HepG2 (cell line): ENCODE measurements around the gene RPUSD4. TPM values are rescaled to one million over a fixed set of nuclear protein-coding genes. Genes with fewer than 3 reads are reported as not detected.

Source experiments
- CERS6 ChIP-seq: sonication (generic); formaldehyde crosslinking; IDR thresholded peaks from 2 replicates; pipeline ENCODE4 v1.5.0; 2020; ENCODE audit warnings: missing genetic modification reagents
- HOXA7 ChIP-seq: sonication (generic); formaldehyde crosslinking; IDR thresholded peaks from 2 replicates; pipeline ENCODE4 v1.8.1; 2022; ENCODE audit warnings: mild to moderate bottlenecking, missing genetic modification reagents, moderate library complexity
- HOXD1 ChIP-seq: sonication (generic); formaldehyde crosslinking; IDR thresholded peaks from 2 replicates; pipeline ENCODE4 v1.5.0; 2020; ENCODE audit warnings: missing genetic modification reagents
- IRF9 ChIP-seq: sonication (generic); formaldehyde crosslinking; IDR thresholded peaks from 2 replicates; pipeline ENCODE4 v1.8.0; 2022; ENCODE audit warnings: missing genetic modification reagents, mild to moderate bottlenecking, borderline replicate concordance
- KAT2B ChIP-seq: fragments of 150-350 bp; IDR thresholded peaks from 2 replicates; pipeline ENCODE4 v1.6.1; 2014; ENCODE audit warnings: low read depth, low read length, borderline replicate concordance
- KDM2A ChIP-seq: sonication (generic); formaldehyde crosslinking; IDR thresholded peaks from 2 replicates; pipeline ENCODE4 v1.4.0; 2020; ENCODE audit warnings: low read depth, missing genetic modification reagents, borderline replicate concordance
- KDM3A ChIP-seq: IDR thresholded peaks from 2 replicates; pipeline ENCODE4 v1.6.1; 2018; ENCODE audit warnings: low read depth, missing compliant biosample characterization
- MAZ ChIP-seq, 2 experiments: sonication (generic) in 1 of 2; formaldehyde crosslinking in 1 of 2; IDR thresholded peaks; 2 replicates each; pipeline versions ENCODE4 v1.5.0 to v1.6.1; 2012 to 2020; ENCODE audit warnings: low read depth in 2 of 2, mild to moderate bottlenecking in 2 of 2, borderline replicate concordance in 1 of 2, improper control_type of control experiment in 1 of 2, low read length in 1 of 2, missing genetic modification reagents in 1 of 2, moderate library complexity in 1 of 2
- NFYC ChIP-seq: IDR thresholded peaks from 2 replicates; pipeline ENCODE4 v1.6.1; 2016; ENCODE audit warnings: missing genetic modification reagents, missing compliant biosample characterization
- ONECUT2 ChIP-seq: sonication (generic); formaldehyde crosslinking; IDR thresholded peaks from 2 replicates; pipeline ENCODE4 v1.4.0; 2020; ENCODE audit warnings: missing genetic modification reagents
- RNF2 ChIP-seq: fragments of 450-650 bp; conservative IDR thresholded peaks from 2 replicates; pipeline ENCODE4 v1.6.1; 2016; ENCODE audit warnings: low read depth
- SNAPC5 ChIP-seq: sonication (generic); formaldehyde crosslinking; IDR thresholded peaks from 2 replicates; pipeline ENCODE4 v1.8.1; 2023; ENCODE audit warnings: mild to moderate bottlenecking, missing genetic modification reagents, borderline replicate concordance
- ZC3H13 ChIP-seq: sonication (generic); formaldehyde crosslinking; IDR thresholded peaks from 2 replicates; pipeline ENCODE4 v1.8.1; 2023; ENCODE audit warnings: mild to moderate bottlenecking, missing genetic modification reagents, moderate library complexity
- ZFP1 ChIP-seq: IDR thresholded peaks from 2 replicates; pipeline ENCODE4 v1.6.1; 2016
- ZNF142 ChIP-seq: sonication (generic); formaldehyde crosslinking; IDR thresholded peaks from 2 replicates; pipeline ENCODE4 v1.4.0; 2020; ENCODE audit warnings: missing genetic modification reagents
- ZNF275 ChIP-seq: sonication (generic); formaldehyde crosslinking; IDR thresholded peaks from 2 replicates; pipeline ENCODE4 v1.8.0; 2022; ENCODE audit warnings: missing genetic modification reagents, mild to moderate bottlenecking, inconsistent platforms, borderline replicate concordance
- ZNF619 ChIP-seq: sonication (generic); formaldehyde crosslinking; IDR thresholded peaks from 2 replicates; pipeline ENCODE4 v1.4.0; 2020; ENCODE audit warnings: mild to moderate bottlenecking, missing genetic modification reagents
- ZSCAN31 ChIP-seq: sonication (generic); formaldehyde crosslinking; IDR thresholded peaks from 2 replicates; pipeline ENCODE4 v1.5.0; 2020; ENCODE audit warnings: low read depth, mild to moderate bottlenecking, missing genetic modification reagents
- polyA plus RNA-seq, 8 experiments: library from polyadenylated mRNA; depleted of rRNA in 3 of 8; stranded (reverse) in 7 of 8; unstranded in 1 of 8; fragments of >200 nt; fragmentation: Illumina TruSeq in 4 of 8; extraction: Trizol in 4 of 8; gene quantifications; 2 replicates each; pipeline versions ENCODE4 v1.2.1 to v1.2.3, GENCODE V29; 2011 to 2016; ENCODE audit warnings: low read depth in 4 of 8, missing spikeins in 1 of 8, mixed read lengths in 1 of 8; ENCODE audit not compliant: insufficient read depth in 1 of 8
- total RNA-seq, 5 experiments: library from RNA; depleted of rRNA; stranded (reverse); fragments of >200 nt; fragmentation: Illumina TruSeq; extraction: Trizol; gene quantifications; 2 replicates each; pipeline ENCODE4 v1.2.3, GENCODE V29; 2016; ENCODE audit warnings: low read depth in 1 of 5

Gene RPUSD4
- total and polyA plus RNA-seq, 2 of the 13 experiments (the other 11 are each of a cell fraction or from before 2014, with no cell fraction given) = 45.0 to 52.9 TPM

- TF ChIP-seq MAZ (IDR thresholded peaks at IDR 0.05; ENCODE audit: borderline replicate concordance, low read depth, low read length) (no peak), MAZ (CRISPR knock-in tag; IDR thresholded peaks at IDR 0.05; ENCODE audit: low read depth) (no peak), ZNF275 (no peak), KDM3A (CRISPR knock-in tag) (peak; percentile 20; the same call in 1 of the 2 replicates), ZNF142 (CRISPR knock-in tag) (no peak), NFYC (CRISPR knock-in tag) (no peak), HOXD1 (CRISPR knock-in tag) (0 out of 2 replicates have a peak, but pooled peaks have one; percentile 40), KAT2B (no peak), ONECUT2 (CRISPR knock-in tag) (no peak; the same call in 1 of the 2 replicates), ZFP1 (CRISPR knock-in tag) (0 out of 2 replicates have a peak, but pooled peaks have one; percentile 28), HOXA7 (CRISPR knock-in tag) (no peak), RNF2 (no peak), ZSCAN31 (CRISPR knock-in tag) (no peak), ZNF619 (peak; percentile 21; the same call in 1 of the 2 replicates), CERS6 (no peak), KDM2A (CRISPR knock-in tag) (0 out of 2 replicates have a peak, but pooled peaks have one; percentile 41), SNAPC5 (CRISPR knock-in tag) (no peak), ZC3H13 (CRISPR knock-in tag) (no peak), IRF9 (peak; percentile 45; the same call in 1 of the 2 replicates)
Observed at GRCh38 chr11:126186708-126187529, 24.5 kb downstream of the RPUSD4 start (continued).
